ENCODE measurements around the gene DAAM2.

DNA sequence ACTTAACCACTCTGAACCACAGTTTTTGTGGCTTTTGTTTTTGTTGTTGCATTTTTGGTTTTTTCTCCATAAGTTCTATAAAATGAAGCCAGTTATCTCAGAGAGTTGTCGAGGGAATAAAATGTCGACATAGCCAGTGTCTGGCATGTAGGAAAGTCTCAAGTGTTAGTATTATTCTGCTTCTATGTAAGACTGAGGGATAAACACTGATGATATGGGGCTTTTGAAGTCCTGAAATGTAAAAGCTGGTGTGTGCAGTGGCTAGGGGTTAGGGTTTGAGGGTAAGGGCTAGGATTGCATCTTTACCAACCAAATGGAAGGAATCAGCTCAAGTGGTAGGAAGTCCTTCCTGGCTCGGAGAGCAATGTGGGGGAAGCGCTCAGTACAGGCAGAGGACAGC is 59.2 kb downstream of the DAAM2 start:
- no peak for TF ChIP-seq POLR2AphosphoS5 (IDR thresholded peaks at IDR 0.05; ENCODE audit: low read depth, low read length)
- no peak for TF ChIP-seq POLR2A (IDR thresholded peaks at IDR 0.05; ENCODE audit: low read depth, low read length)
- no peak for TF ChIP-seq TAF1 (IDR thresholded peaks at IDR 0.05; ENCODE audit: borderline replicate concordance, low read depth, low read length)
